ENCODE measurements around the gene NINJ2.
"Not testable (repeated sequence)": the region's sequence is repeated elsewhere in the genome, so short reads cannot be mapped to it uniquely, and the experiment has no call there.

- TF ChIP-seq POLR2A, CTCF (IDR thresholded peaks at IDR 0.05): not testable (repeated sequence)
These were observed 21.9 kb downstream of the NINJ2 start for GRCh38 chr12:641321-641720.
